Kidney (tissue), 14 donors: ENCODE measurements around the gene PRRX2. TPM values are rescaled to one million over a fixed set of nuclear protein-coding genes. Genes with fewer than 3 reads are reported as not detected.

Source experiments
- DNase-seq, 5 donors: peaks; one replicate each; pipeline ENCODE4 v3.0.0-alpha.2; 2013 to 2020
- FAIRE-seq: peaks from 2 replicates; lab custom pipeline; 2012; peaks lifted over from hg19 to GRCh38; lab: Jason Lieb, UNC
- H3K27ac ChIP-seq, 2 donors: one replicate each; pipeline ENCODE4 v1.7.0; 2013; ENCODE audit warnings: low read depth in 2 of 2, low read length in 2 of 2, inconsistent platforms in 1 of 2
- H3K27me3 ChIP-seq: one replicate; pipeline ENCODE4 v1.7.1; 2013; ENCODE audit warnings: low read length, inconsistent platforms; ENCODE audit not compliant: control insufficient read depth, insufficient read depth
- H3K36me3 ChIP-seq, 3 donors: one replicate each; pipeline versions ENCODE4 v1.7.0 to v1.7.1; 2013; ENCODE audit warnings: low read length in 3 of 3, control low read depth in 1 of 3, inconsistent platforms in 1 of 3; ENCODE audit not compliant: insufficient read depth in 3 of 3, control insufficient read depth in 2 of 3
- H3K4me1 ChIP-seq, 3 donors: one replicate each; pipeline versions ENCODE4 v1.7.0 to v1.7.1; 2013; ENCODE audit warnings: low read length in 3 of 3, inconsistent platforms in 1 of 3, low read depth in 1 of 3; ENCODE audit not compliant: control insufficient read depth in 2 of 3, insufficient read depth in 2 of 3
- H3K4me3 ChIP-seq, 3 donors: one replicate each; pipeline versions ENCODE4 v1.7.0 to v1.8.1; 2013; ENCODE audit warnings: low read length in 3 of 3, control low read depth in 1 of 3, inconsistent platforms in 1 of 3
- H3K9ac ChIP-seq, 3 donors: one replicate each; pipeline versions ENCODE4 v1.7.0 to v1.7.1; 2013; ENCODE audit warnings: low read length in 3 of 3, control low read depth in 1 of 3, inconsistent platforms in 1 of 3
- H3K9me3 ChIP-seq, 3 donors: one replicate each; pipeline versions ENCODE4 v1.7.0 to v1.7.1; 2013; ENCODE audit warnings: low read length in 3 of 3, control low read depth in 1 of 3, inconsistent platforms in 1 of 3; ENCODE audit not compliant: control insufficient read depth in 2 of 3, insufficient read depth in 1 of 3
- CTCF ChIP-seq: IDR thresholded peaks from 3 replicates; pipeline ENCODE4 v1.5.1; 2012; ENCODE audit warnings: mild to moderate bottlenecking, moderate library complexity, borderline replicate concordance; ENCODE audit not compliant: insufficient read depth; ENCODE audit errors: extremely low read depth
- intact Hi-C: fragments of 100-400 bp; cut with DNase I; formaldehyde crosslinking; loops from one replicate; pipeline ENCODE4 v1.11.1; 2022
- polyA plus RNA-seq: library from polyadenylated mRNA; stranded (reverse); fragments of 350-450 nt; fragmentation: Illumina TruSeq; extraction: RNeasy Lipid Tissue Mini Kit (QIAGEN cat#74804); gene quantifications from one replicate; pipeline ENCODE4 v1.2.3, GENCODE V29; 2014; ENCODE audit warnings: low read depth, low replicate concordance; ENCODE audit not compliant: insufficient read depth
- total RNA-seq: library from RNA; stranded (reverse); fragmentation: NEBNext Ultra II Directional; extraction: Animal tissue kit (Norgen Biotek cat#: 25700); gene quantifications from one replicate; pipeline ENCODE4 v1.2.1, GENCODE V29; 2021
- donor health status: control.
- donor health status: control.
- donor health status: control.
- donor health status: control.
- donor health status: control.
- donor health status: DM: yes; HTN: yes; CAD: no.
- donor health status: Normal renal cell carcinoma (clear cell type).

The PRRX2 gene
- total and polyA plus RNA-seq, 2 donors from 2014 or later: 1.8 to 2.3 TPM

- DNase-seq (peak in 4 of 5 donors; percentile 52 to 69 (median 62)), FAIRE-seq (no peak)
- H3K9ac ChIP-seq: no peak overlapping the region
- H3K27me3 ChIP-seq: no peaks in the 10 kb centered on the region
- H3K4me3 ChIP-seq: no peak overlapping the region
- no peaks in the 10 kb centered on the region for H3K9me3 ChIP-seq
- no peak for TF ChIP-seq CTCF
- intact Hi-C loops: no loop called here
- no peak overlapping the region for H3K27ac ChIP-seq
- no peaks in the 10 kb centered on the region for H3K36me3 ChIP-seq
- H3K4me1 ChIP-seq: no peaks in the 10 kb centered on the region
These were observed 12.0 kb downstream of the PRRX2 start for GRCh38 chr9:129677456-129677855.

- no peak for DNase-seq
- Histone ChIP-seq H3K4me1 (no peaks in the 10 kb centered on the region), H3K9me3 (no peaks in the 10 kb centered on the region), H3K27me3 (no peaks in the 10 kb centered on the region), H3K36me3 (no peaks in the 10 kb centered on the region), H3K9ac (no peak overlapping the region), H3K27ac (no peak overlapping the region), H3K4me3 (no peak overlapping the region)
- no peak for FAIRE-seq
- intact Hi-C loops: no loop called here
- no peak for TF ChIP-seq CTCF
These were observed 13.4 kb downstream of the PRRX2 start for GRCh38 chr9:129678844-129679243.

GRCh38 chr9:129679537-129679936 lies 14.1 kb downstream of the PRRX2 start:
- intact Hi-C loops: no loop called here
- no peaks in the 10 kb centered on the region for H3K9me3 ChIP-seq
- H3K4me3 ChIP-seq: no peak overlapping the region
- no peaks in the 10 kb centered on the region for H3K27me3 ChIP-seq
- no peak for DNase-seq
- no peak for TF ChIP-seq CTCF
- no peak overlapping the region for H3K9ac ChIP-seq
- H3K27ac ChIP-seq: no peak overlapping the region
- no peaks in the 10 kb centered on the region for H3K36me3 ChIP-seq
- FAIRE-seq: no peak
- no peaks in the 10 kb centered on the region for H3K4me1 ChIP-seq

GRCh38 chr9:129681924-129682323 lies 16.5 kb downstream of the PRRX2 start:
- Histone ChIP-seq H3K36me3 (no peaks in the 10 kb centered on the region), H3K27ac (no peak overlapping the region), H3K4me1 (no peaks in the 10 kb centered on the region), H3K9ac (no peak overlapping the region), H3K27me3 (no peaks in the 10 kb centered on the region), H3K9me3 (no peaks in the 10 kb centered on the region), H3K4me3 (no peak overlapping the region)
- intact Hi-C loops: no loop called here
- FAIRE-seq (no peak), DNase-seq (no peak)
- no peak for TF ChIP-seq CTCF
